ENCODE results near the gene CEMIP.

The CEMIP gene

GRCh38 chr15:80992006-80992405 is 212.8 kb downstream of the CEMIP start:
- no peak for TF ChIP-seq CTCF (IDR thresholded peaks at IDR 0.05; ENCODE audit: low read length, missing control alignments)
- DNase-seq (ENCODE audit: low read depth), result no peak
- H3K4me3 ChIP-seq (replicated peaks; ENCODE audit: low read depth, low read length), result no peak overlapping the region

- no peak for DNase-seq (ENCODE audit: low read depth)
- no peak overlapping the region for H3K4me3 ChIP-seq (replicated peaks; ENCODE audit: low read depth, low read length)
- TF ChIP-seq CTCF (IDR thresholded peaks at IDR 0.05; ENCODE audit: low read length, missing control alignments), result no peak
Observed at GRCh38 chr15:80992441-80992840, 213.3 kb downstream of the CEMIP start.

GRCh38 chr15:80996247-80996646 is 217.1 kb downstream of the CEMIP start:
- DNase-seq (ENCODE audit: low read depth), result peak; percentile 39
- peak; percentile 50 for TF ChIP-seq CTCF (IDR thresholded peaks at IDR 0.05; ENCODE audit: low read length, missing control alignments)
- H3K4me3 ChIP-seq (replicated peaks; ENCODE audit: low read depth, low read length), result no peak overlapping the region

GRCh38 chr15:80997692-80998091 is 218.5 kb downstream of the CEMIP start:
- no peak for DNase-seq (ENCODE audit: low read depth)

GRCh38 chr15:80998251-80998650 is 219.1 kb downstream of the CEMIP start:
- H3K4me3 ChIP-seq (replicated peaks; ENCODE audit: low read depth, low read length), result no peak overlapping the region
- TF ChIP-seq CTCF (IDR thresholded peaks at IDR 0.05; ENCODE audit: low read length, missing control alignments), result no peak
- no peak for DNase-seq (ENCODE audit: low read depth)

More at GRCh38 chr15:80997692-80998091, 218.5 kb downstream of the CEMIP start:
- no peak overlapping the region for H3K4me3 ChIP-seq (replicated peaks; ENCODE audit: low read depth, low read length)
- no peak for TF ChIP-seq CTCF (IDR thresholded peaks at IDR 0.05; ENCODE audit: low read length, missing control alignments)

- TF ChIP-seq CTCF (IDR thresholded peaks at IDR 0.05; ENCODE audit: low read length, missing control alignments), result no peak
Observed at GRCh38 chr15:80999623-81000036, 220.5 kb downstream of the CEMIP start.

GRCh38 chr15:81000144-81000623 is 221.0 kb downstream of the CEMIP start:
- no peak for DNase-seq (ENCODE audit: low read depth)
- TF ChIP-seq CTCF (IDR thresholded peaks at IDR 0.05; ENCODE audit: low read length, missing control alignments), result no peak
- peak overlapping the region; percentile 90 for H3K4me3 ChIP-seq (replicated peaks; ENCODE audit: low read depth, low read length)

More at GRCh38 chr15:80999623-81000036, 220.5 kb downstream of the CEMIP start:
- H3K4me3 ChIP-seq (replicated peaks; ENCODE audit: low read depth, low read length), result peak overlapping the region; percentile 90
- DNase-seq (ENCODE audit: low read depth), result no peak
